ENCODE data around the gene GP1BB. TPM values are rescaled to one million over a fixed set of nuclear protein-coding genes. Genes with fewer than 3 reads are reported as not detected.

GP1BB gene
- polyA plus RNA-seq, 1 donor from 2014 or later = 42.0 TPM

DNA sequence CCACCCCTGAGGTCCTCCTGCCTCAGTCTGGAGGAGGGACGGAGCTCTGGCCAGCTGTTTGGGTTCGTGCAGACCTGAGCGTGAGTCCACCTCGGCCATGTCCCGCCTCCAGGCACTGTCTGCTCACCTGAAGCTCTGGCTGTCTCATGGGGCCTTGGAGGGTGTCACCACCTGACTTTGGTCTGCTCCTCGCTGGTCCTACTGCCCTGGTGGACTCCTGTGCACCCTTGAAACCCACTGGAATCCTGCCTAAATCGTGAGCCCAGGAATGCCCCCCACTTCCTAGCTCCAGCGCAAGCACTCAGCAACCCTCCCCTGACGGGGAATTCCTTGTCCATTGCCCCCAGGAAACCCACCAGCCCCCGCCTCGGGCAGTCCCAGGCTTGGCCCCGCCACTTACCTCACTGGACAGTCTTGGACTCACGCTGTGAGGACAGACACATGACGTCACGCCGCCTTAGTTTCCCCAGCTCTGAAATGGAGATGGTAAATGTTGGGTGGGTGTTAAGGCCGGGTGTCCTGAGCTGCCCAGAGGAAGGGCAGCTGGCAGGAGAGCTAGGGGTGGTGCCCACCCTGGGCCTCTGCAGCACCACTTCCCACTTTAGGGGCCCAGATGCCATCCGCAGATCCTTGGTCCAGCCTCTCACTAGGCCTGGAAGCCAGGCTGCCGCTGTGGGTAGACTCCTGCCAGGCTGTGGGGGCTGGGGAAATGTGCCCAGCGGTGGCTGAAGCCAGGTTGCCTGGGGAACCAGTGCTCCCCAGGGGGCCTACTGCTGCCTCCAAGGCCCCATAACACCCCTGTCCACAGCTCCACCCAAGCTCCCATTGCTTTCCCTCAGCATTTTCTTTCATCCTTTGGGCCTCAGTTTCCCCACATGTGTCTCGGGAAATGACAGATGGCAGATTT, 19.1 kb downstream of the GP1BB start:
- no peaks in the 10 kb centered on the region for H3F3A ChIP-seq (ENCODE audit: insufficient read depth, low read length, poor library complexity, severe bottlenecking)
- no peak overlapping the region for H3K9ac ChIP-seq (ENCODE audit: low read length)
- H3K79me2 ChIP-seq (replicated peaks; ENCODE audit: insufficient read depth, low read length) = no peaks in the 10 kb centered on the region
- TF ChIP-seq TAF1 (IDR thresholded peaks at IDR 0.05; ENCODE audit: low read depth) (no peak), EZH2 (IDR thresholded peaks at IDR 0.05; ENCODE audit: borderline replicate concordance, insufficient read depth, low read length, poor library complexity, severe bottlenecking) (no peak), POLR2AphosphoS5 (IDR thresholded peaks at IDR 0.05) (no peak), SMC3 (conservative IDR thresholded peaks at IDR 0.05; ENCODE audit: poor library complexity) (no peak), RAD21 (conservative IDR thresholded peaks at IDR 0.05) (no peak)
- H3K36me3 ChIP-seq (ENCODE audit: insufficient read depth, low read length) = no peaks in the 10 kb centered on the region
- no peak overlapping the region for H3K4me3 ChIP-seq (ENCODE audit: low read length)
- no peaks in the 10 kb centered on the region for H4K20me1 ChIP-seq (ENCODE audit: insufficient read depth)
- H2AFZ ChIP-seq (ENCODE audit: low read depth, low read length) = no peak overlapping the region
- H3K4me2 ChIP-seq (ENCODE audit: low read length) = no peak overlapping the region
- no peaks in the 10 kb centered on the region for H3K9me3 ChIP-seq (ENCODE audit: low read length)
- no peaks in the 10 kb centered on the region for H3K27me3 ChIP-seq (ENCODE audit: insufficient read depth, low read depth, low read length)
- no peaks in the 10 kb centered on the region for H3K9me2 ChIP-seq (ENCODE audit: insufficient read depth, low read length)
- no peak overlapping the region for H3K27ac ChIP-seq (ENCODE audit: low read length)

DNA sequence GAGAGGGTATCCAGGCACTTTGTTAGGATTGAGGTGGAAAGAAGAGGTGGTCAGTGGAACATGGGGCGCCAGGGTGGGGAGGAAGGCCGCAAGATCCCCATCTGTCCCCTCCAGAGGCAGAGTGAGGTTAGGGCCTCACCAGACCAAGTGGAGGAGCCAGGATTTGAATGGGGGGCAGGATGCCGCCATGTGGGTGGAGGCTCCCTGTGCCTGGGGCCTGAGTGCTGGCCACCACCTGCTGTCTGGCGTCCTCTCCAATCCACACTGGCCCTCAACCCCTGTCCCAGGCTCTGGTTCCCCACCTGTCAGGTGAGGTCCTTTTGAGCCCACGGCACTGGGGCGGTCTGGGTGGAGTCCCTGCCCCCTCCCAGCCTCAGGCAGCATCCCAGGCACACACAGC, 19.7 kb downstream of the GP1BB start:
- no peak for TF ChIP-seq MXI1 (conservative IDR thresholded peaks at IDR 0.05; ENCODE audit: poor library complexity, severe bottlenecking)
- TF ChIP-seq EZH2 (IDR thresholded peaks at IDR 0.05; ENCODE audit: borderline replicate concordance, insufficient read depth, low read length, poor library complexity, severe bottlenecking) = no peak
- TF ChIP-seq, protein P1, sequence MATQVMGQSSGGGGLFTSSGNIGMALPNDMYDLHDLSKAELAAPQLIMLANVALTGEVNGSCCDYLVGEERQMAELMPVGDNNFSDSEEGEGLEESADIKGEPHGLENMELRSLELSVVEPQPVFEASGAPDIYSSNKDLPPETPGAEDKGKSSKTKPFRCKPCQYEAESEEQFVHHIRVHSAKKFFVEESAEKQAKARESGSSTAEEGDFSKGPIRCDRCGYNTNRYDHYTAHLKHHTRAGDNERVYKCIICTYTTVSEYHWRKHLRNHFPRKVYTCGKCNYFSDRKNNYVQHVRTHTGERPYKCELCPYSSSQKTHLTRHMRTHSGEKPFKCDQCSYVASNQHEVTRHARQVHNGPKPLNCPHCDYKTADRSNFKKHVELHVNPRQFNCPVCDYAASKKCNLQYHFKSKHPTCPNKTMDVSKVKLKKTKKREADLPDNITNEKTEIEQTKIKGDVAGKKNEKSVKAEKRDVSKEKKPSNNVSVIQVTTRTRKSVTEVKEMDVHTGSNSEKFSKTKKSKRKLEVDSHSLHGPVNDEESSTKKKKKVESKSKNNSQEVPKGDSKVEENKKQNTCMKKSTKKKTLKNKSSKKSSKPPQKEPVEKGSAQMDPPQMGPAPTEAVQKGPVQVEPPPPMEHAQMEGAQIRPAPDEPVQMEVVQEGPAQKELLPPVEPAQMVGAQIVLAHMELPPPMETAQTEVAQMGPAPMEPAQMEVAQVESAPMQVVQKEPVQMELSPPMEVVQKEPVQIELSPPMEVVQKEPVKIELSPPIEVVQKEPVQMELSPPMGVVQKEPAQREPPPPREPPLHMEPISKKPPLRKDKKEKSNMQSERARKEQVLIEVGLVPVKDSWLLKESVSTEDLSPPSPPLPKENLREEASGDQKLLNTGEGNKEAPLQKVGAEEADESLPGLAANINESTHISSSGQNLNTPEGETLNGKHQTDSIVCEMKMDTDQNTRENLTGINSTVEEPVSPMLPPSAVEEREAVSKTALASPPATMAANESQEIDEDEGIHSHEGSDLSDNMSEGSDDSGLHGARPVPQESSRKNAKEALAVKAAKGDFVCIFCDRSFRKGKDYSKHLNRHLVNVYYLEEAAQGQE (IDR thresholded peaks at IDR 0.05; ENCODE audit: borderline replicate concordance) = no peak
- no peak for TF ChIP-seq POLR2AphosphoS5 (IDR thresholded peaks at IDR 0.05)
- TF ChIP-seq TAF1 (IDR thresholded peaks at IDR 0.05; ENCODE audit: low read depth) = no peak
- no peak for TF ChIP-seq RAD21 (conservative IDR thresholded peaks at IDR 0.05)
- no peak for TF ChIP-seq SMC3 (conservative IDR thresholded peaks at IDR 0.05; ENCODE audit: poor library complexity)
- TF ChIP-seq, protein P2, sequence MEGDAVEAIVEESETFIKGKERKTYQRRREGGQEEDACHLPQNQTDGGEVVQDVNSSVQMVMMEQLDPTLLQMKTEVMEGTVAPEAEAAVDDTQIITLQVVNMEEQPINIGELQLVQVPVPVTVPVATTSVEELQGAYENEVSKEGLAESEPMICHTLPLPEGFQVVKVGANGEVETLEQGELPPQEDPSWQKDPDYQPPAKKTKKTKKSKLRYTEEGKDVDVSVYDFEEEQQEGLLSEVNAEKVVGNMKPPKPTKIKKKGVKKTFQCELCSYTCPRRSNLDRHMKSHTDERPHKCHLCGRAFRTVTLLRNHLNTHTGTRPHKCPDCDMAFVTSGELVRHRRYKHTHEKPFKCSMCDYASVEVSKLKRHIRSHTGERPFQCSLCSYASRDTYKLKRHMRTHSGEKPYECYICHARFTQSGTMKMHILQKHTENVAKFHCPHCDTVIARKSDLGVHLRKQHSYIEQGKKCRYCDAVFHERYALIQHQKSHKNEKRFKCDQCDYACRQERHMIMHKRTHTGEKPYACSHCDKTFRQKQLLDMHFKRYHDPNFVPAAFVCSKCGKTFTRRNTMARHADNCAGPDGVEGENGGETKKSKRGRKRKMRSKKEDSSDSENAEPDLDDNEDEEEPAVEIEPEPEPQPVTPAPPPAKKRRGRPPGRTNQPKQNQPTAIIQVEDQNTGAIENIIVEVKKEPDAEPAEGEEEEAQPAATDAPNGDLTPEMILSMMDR (IDR thresholded peaks at IDR 0.05; ENCODE audit: poor library complexity, severe bottlenecking) = no peak
- TF ChIP-seq EP300 (conservative IDR thresholded peaks at IDR 0.05; ENCODE audit: poor library complexity, severe bottlenecking) = no peak
- Histone ChIP-seq H3K27ac (ENCODE audit: low read length) (no peak overlapping the region), H4K20me1 (ENCODE audit: insufficient read depth) (no peaks in the 10 kb centered on the region)

More for the DNA sequence above, 19.7 kb downstream of the GP1BB start:
- H3K9ac ChIP-seq (ENCODE audit: low read length) = no peak overlapping the region
- no peaks in the 10 kb centered on the region for H3K79me2 ChIP-seq (replicated peaks; ENCODE audit: insufficient read depth, low read length)
- H3F3A ChIP-seq (ENCODE audit: insufficient read depth, low read length, poor library complexity, severe bottlenecking) = no peaks in the 10 kb centered on the region
- no peaks in the 10 kb centered on the region for H3K27me3 ChIP-seq (ENCODE audit: insufficient read depth, low read depth, low read length)
- H3K4me3 ChIP-seq (ENCODE audit: low read length) = no peak overlapping the region
- H3K36me3 ChIP-seq (ENCODE audit: insufficient read depth, low read length) = no peaks in the 10 kb centered on the region
- H3K4me2 ChIP-seq (ENCODE audit: low read length) = no peak overlapping the region
- no peaks in the 10 kb centered on the region for H3K9me2 ChIP-seq (ENCODE audit: insufficient read depth, low read length)
- no peaks in the 10 kb centered on the region for H3K9me3 ChIP-seq (ENCODE audit: low read length)
- H2AFZ ChIP-seq (ENCODE audit: low read depth, low read length) = no peak overlapping the region
